Loucy (cell line): Measurements from ENCODE around the gene NANOS3.

Experiments used
- H2AFZ ChIP-seq: fragments of 200-600 bp; sonication (generic); 2 replicates; pipeline ENCODE4 v1.6.0; 2016; ENCODE audit warnings: antibody characterized with exemption, mild to moderate bottlenecking, low read length, moderate library complexity
- H3F3A ChIP-seq: fragments of 200-600 bp; 2 replicates; pipeline ENCODE4 v1.6.0; 2016; ENCODE audit warnings: antibody characterized with exemption, low read depth, mild to moderate bottlenecking
- H3K27me3 ChIP-seq: fragments of 200-600 bp; sonication (generic); 2 replicates; pipeline ENCODE4 v1.6.1; 2014; ENCODE audit warnings: low read length, mild to moderate bottlenecking; ENCODE audit not compliant: insufficient read depth, poor library complexity, severe bottlenecking
- H3K36me3 ChIP-seq: fragments of 200-600 bp; sonication (generic); 2 replicates; pipeline ENCODE4 v1.6.1; 2016; ENCODE audit warnings: low read length; ENCODE audit not compliant: insufficient read depth
- H3K4me1 ChIP-seq: fragments of 200-600 bp; sonication (generic); 2 replicates; pipeline ENCODE4 v1.5.1; 2014; ENCODE audit warnings: low read length, mild to moderate bottlenecking; ENCODE audit not compliant: insufficient read depth, poor library complexity, severe bottlenecking
- H3K4me2 ChIP-seq: fragments of 200-600 bp; sonication (generic); 2 replicates; pipeline ENCODE4 v1.6.0; 2014; ENCODE audit warnings: antibody characterized with exemption, low read length, low read depth, mild to moderate bottlenecking; ENCODE audit not compliant: poor library complexity, severe bottlenecking
- H3K4me3 ChIP-seq: fragments of 200-600 bp; sonication (generic); 2 replicates; pipeline ENCODE4 v1.5.1; 2014; ENCODE audit warnings: low read length, mild to moderate bottlenecking, mixed read lengths; ENCODE audit not compliant: poor library complexity, severe bottlenecking
- H3K79me2 ChIP-seq: fragments of 200-600 bp; sonication (generic); 2 replicates; pipeline ENCODE4 v1.6.1; 2014; ENCODE audit warnings: low read length; ENCODE audit not compliant: insufficient read depth
- H3K9ac ChIP-seq: fragments of 200-600 bp; sonication (generic); 2 replicates; pipeline ENCODE4 v1.6.0; 2014; ENCODE audit warnings: mild to moderate bottlenecking, low read depth, low read length, moderate library complexity; ENCODE audit not compliant: poor library complexity, severe bottlenecking
- H3K9me2 ChIP-seq: fragments of 200-600 bp; sonication (generic); replicated peaks from 2 replicates; pipeline ENCODE4 v1.6.1; 2016; ENCODE audit warnings: low read depth, low read length, mixed read lengths
- H3K9me3 ChIP-seq: fragments of 200-600 bp; sonication (generic); 2 replicates; pipeline ENCODE4 v1.6.1; 2014; ENCODE audit warnings: mild to moderate bottlenecking, antibody characterized with exemption, low read length, low read depth; ENCODE audit not compliant: insufficient read depth
- H4K20me1 ChIP-seq: fragments of 200-600 bp; sonication (generic); 2 replicates; pipeline ENCODE4 v1.6.0; 2014; ENCODE audit warnings: antibody characterized with exemption, low read length, mild to moderate bottlenecking; ENCODE audit not compliant: insufficient read depth, poor library complexity, severe bottlenecking
- CTCF ChIP-seq: fragments of 200-600 bp; sonication (generic); conservative IDR thresholded peaks from 2 replicates; pipeline ENCODE4 v1.5.1; 2014; ENCODE audit warnings: mild to moderate bottlenecking, antibody characterized with exemption, low read length
- EZH2phosphoT487 ChIP-seq: fragments of 200-600 bp; IDR thresholded peaks from 2 replicates; pipeline ENCODE4 v1.6.1; 2018; ENCODE audit warnings: antibody characterized with exemption, mild to moderate bottlenecking, moderate library complexity, borderline replicate concordance

NANOS3 gene

DNA sequence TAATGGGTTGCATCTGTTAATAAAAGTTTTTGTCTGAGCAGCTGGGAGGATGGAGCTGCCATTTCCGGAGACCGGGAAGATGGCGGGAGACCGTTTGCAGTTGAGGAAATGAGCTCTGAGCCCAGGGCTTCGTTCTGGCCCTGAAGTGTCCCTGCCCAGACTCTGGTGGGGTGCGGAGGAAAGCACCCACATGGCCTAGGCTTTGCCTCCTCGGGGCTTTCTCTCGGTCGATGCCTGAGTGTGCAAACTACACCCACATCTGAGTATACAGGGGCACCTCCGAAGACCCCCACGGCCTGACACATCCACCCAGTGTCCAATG, 15.6 kb upstream of the NANOS3 start:
- Histone ChIP-seq H3K9me3 (no peaks in the 10 kb centered on the region), H4K20me1 (no peaks in the 10 kb centered on the region), H3K36me3 (no peaks in the 10 kb centered on the region), H2AFZ (peak overlapping the region; percentile 81), H3K27me3 (no peaks in the 10 kb centered on the region), H3F3A (peaks cover 22% of the 10 kb centered on the region), H3K9me2 (no peaks in the 10 kb centered on the region), H3K4me3 (peak overlapping the region; percentile 64), H3K4me2 (peak overlapping the region; percentile 97), H3K9ac (peak overlapping the region; percentile 64), H3K4me1 (peaks cover 31% of the 10 kb centered on the region), H3K79me2 (peaks cover 6% of the 10 kb centered on the region)
- TF ChIP-seq EZH2phosphoT487 (no peak), CTCF (no peak)

DNA sequence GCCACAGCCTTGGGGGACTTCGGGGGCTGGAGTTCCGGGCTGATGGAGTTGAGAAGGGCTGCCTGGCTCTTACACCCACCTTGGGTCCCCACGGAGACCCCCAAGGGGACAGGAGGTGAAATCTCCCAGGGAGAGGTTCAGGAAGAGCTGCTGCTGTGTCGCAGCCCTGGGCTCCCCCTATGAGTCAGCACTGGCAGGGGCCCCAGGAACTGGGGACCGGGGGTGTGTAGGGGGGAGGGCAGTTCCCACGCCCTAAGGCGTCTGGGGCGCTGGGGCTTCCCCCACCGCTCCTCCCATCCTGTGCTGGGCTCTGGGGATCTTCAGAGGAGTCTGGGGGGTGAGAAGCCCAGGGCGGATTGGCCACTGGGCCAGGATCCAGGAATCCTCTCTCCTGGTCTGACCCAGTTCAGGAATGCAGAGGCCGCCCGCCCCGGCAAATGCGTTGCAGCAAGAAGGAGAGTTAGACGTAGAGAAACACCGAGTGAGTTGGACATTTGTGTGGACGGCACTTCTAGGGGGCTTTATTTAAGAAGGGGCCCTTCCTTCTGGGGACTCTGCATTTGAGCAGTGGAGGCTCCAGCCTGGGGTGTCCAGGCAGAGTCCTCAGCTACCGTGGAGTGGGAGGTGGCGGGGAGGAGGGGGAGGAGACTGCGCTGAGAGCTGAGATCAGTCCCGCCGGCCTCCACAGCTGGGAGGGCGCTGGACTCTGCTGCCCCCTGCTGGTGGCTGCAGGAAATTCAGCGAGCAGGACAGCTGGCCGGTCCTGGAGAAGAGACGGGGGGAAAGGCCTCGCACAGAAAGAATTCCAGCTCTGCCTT, 15.0 kb upstream of the NANOS3 start:
- Histone ChIP-seq H4K20me1 (no peaks in the 10 kb centered on the region), H3K9me2 (no peaks in the 10 kb centered on the region), H3K79me2 (peaks cover 11% of the 10 kb centered on the region), H3K27me3 (no peaks in the 10 kb centered on the region), H3F3A (peaks cover 22% of the 10 kb centered on the region), H2AFZ (peak overlapping the region; percentile 81), H3K36me3 (no peaks in the 10 kb centered on the region), H3K9me3 (no peaks in the 10 kb centered on the region), H3K4me1 (peaks cover 35% of the 10 kb centered on the region), H3K4me3 (peak overlapping the region; percentile 64), H3K9ac (peak overlapping the region; percentile 64), H3K4me2 (peak overlapping the region; percentile 97)
- TF ChIP-seq EZH2phosphoT487 (no peak), CTCF (peak; percentile 80)

- TF ChIP-seq EZH2phosphoT487, result no peak
- TF ChIP-seq CTCF, result no peak
- H3K79me2 ChIP-seq, result peaks cover 34% of the 10 kb centered on the region
- H3K27me3 ChIP-seq, result no peaks in the 10 kb centered on the region
- peak overlapping the region; percentile 95 for H3K4me2 ChIP-seq
- no peaks in the 10 kb centered on the region for H3K9me2 ChIP-seq
- H4K20me1 ChIP-seq, result no peaks in the 10 kb centered on the region
- peaks cover 40% of the 10 kb centered on the region for H3K4me1 ChIP-seq
- H3F3A ChIP-seq, result peaks cover 22% of the 10 kb centered on the region
- H3K36me3 ChIP-seq, result no peaks in the 10 kb centered on the region
- 0 out of 2 replicates have a peak overlapping the region, but pooled peaks have one; percentile 74 for H2AFZ ChIP-seq
- H3K9ac ChIP-seq, result peak overlapping the region; percentile 70
- H3K4me3 ChIP-seq, result peak overlapping the region; percentile 82
- H3K9me3 ChIP-seq, result no peaks in the 10 kb centered on the region
Measured at GRCh38 chr19:13864046-13864666, 12.8 kb upstream of the NANOS3 start.
